NCI-H748 (cell line): ENCODE data around the gene SASS6.

Experiments used
- DNase-seq: peaks from one replicate; lab custom pipeline; 2025; ENCODE audit not compliant: unreplicated experiment; lab: John Stamatoyannopoulos, UW

The SASS6 gene

DNA sequence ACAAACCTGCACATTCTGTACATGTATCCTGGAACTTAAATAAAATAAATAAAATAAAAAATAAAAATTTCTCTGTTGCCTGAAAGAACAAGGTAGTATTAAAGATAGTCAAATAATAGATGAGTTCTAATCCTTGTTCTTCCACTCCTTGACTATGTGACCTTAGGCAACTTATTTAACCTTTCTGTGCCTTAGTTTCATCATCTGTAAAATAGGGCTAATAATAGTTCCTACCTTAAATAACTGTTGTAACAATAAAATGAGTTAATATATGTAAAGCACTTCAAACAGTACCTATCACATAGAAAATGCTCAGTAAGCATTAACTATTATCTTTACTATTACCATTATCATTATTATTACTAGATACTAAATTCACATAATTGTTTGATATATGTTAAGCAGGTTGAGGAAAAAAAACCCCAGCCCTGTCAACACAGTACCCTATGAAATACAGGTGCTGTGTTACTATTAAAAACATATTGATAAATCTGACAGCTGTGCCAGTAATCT lies 23.1 kb downstream of the SASS6 start:
- DNase-seq, result no peak

DNA sequence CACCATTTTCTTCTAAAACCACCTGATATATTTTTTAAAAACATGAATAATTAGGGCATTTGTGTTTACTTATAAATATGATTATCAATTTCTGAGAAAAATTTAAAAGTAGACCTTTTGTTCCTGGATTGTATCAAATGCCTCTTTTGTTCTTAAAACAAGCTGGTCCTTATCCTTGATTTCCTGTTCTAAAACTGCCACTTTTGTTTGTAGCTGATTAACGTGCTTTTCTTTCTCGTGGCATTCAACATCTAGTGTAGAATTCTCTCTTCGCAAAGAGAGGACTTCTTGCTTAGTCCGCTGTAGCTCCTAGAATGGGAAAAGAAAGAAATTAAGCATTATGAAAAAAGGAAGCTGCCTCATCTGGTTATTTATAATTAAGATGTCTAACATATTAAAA lies 25.0 kb downstream of the SASS6 start:
- no peak for DNase-seq

DNA sequence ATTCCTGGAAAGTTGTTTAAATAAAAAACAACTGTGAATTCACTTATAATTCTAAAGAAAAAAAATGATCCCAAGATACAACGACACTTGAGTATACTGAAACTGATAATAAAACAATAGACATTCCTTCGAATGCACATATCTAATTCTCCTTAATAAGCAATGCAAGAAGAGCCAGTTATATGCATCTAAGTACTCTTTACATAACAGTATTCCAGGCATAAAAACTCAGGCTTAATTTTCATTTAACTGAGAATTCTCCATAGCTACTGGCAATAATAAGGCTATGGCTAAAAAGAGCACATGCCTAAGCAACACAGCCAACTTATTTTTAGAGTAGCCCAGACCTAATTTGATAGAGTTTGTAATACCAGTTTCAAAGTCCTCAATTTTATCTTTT lies 31.2 kb downstream of the SASS6 start:
- no peak for DNase-seq

DNA sequence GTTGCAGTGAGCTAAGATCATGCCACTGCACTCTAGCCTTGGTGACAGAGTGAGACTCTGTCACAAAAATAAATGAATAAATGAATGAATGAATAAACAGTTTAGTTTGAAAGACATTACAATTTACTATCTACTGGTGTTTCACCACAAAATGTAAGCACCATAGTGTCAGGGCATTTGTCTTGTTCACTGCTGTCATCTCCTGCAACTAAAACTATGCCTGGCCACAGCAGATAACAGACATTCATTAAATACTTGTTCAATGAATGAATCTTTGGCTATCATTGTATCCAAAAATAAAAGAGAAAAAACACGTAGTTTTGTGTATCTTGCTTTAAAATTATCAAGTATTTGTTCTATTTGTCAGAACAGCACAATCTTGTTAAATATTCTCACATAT lies 32.5 kb downstream of the SASS6 start:
- DNase-seq, result no peak

- DNase-seq, result no peak
These were observed 42.3 kb downstream of the SASS6 start for GRCh38 chr1:100090471-100090870.

DNA sequence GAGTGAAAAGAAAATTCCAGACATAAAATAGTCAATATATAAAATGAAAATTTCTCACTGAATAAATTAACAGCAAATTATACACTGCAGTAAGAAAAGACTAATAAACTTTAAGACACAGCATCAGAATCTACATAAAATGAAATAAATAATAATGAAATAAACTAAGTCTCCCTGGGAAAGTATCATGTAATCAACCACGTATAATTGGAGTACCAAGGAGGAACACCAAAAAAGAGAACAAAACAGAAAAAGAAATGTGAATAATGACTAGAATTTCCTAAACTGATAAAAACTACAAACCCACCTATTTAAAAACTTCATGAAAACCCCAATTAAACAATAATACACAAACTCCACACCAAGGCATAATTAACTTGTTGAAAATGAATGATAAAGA lies 43.6 kb downstream of the SASS6 start:
- DNase-seq, result no peak

DNA sequence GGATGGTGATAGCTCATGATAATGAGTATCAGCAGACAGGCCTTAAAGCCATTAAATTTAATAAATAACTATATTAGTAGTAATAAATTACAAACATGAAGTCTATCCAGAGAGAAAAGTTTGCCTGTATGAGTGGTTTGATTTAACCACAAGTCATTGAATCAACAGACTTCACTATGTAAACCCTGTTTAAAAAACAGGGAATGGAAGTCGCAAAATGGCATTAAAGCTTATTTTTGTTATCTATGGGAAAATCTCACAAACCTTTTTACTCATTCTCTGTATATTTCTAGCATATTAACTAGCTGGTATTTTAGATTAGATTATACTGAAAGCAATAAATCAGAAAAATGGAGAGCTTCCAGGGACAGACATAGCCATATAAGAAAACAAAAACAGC lies 45.3 kb downstream of the SASS6 start:
- no peak for DNase-seq

- DNase-seq, result no peak
These were observed 52.4 kb downstream of the SASS6 start for GRCh38 chr1:100080331-100080730.

- DNase-seq, result no peak
These were observed 55.2 kb downstream of the SASS6 start for GRCh38 chr1:100077531-100077930.

- DNase-seq, result no peak
These were observed 56.0 kb downstream of the SASS6 start for GRCh38 chr1:100076744-100077143.

GRCh38 chr1:100076319-100076718 lies 56.4 kb downstream of the SASS6 start:
- DNase-seq, result no peak

- no peak for DNase-seq
These were observed 57.0 kb downstream of the SASS6 start for GRCh38 chr1:100075773-100076172.

- DNase-seq, result no peak
These were observed 57.9 kb downstream of the SASS6 start for GRCh38 chr1:100074604-100075395.

DNA sequence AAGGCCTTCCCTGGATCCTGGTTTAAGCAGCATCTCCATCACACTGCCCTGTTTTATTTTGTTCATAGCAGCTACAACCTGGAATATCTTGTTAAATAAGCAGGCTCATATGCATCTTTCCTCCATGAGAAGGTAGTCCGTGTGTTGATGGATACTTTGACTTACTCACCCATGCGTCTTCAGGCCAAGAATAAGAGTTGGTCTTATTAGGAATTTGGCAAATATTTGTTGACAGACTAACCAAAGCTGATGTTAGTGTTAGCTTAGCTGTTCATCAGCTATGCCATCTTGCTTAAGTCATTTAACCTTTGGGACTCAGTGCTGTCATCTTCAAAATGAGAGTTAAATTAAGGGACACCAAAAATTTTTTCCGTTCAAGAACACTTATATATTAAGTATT lies 59.2 kb downstream of the SASS6 start:
- no peak for DNase-seq

GRCh38 chr1:100070201-100070939 lies 62.4 kb downstream of the SASS6 start:
- DNase-seq, result no peak

GRCh38 chr1:100065969-100066227 lies 66.8 kb downstream of the SASS6 start:
- no peak for DNase-seq

- DNase-seq, result no peak
These were observed 67.4 kb downstream of the SASS6 start for GRCh38 chr1:100065183-100065968.

DNA sequence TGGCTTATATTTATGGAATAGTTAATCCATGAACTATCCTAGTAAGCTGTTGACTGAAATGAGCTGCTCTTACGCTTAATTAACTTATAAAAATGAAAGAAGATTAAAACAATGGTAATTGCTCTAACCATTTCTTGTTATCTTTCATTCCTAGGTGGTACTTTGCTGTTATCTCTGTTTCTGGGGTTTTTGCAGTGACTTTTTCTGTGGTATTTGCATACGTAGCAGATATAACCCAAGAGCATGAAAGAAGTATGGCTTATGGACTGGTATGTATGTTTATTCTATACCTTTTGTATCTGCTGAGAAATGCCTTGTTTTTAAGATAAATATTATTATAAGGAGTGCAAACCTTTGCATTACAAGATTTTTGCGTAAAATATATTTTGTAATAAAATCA lies 71.0 kb downstream of the SASS6 start:
- no peak for DNase-seq

GRCh38 chr1:100053727-100054126 lies 79.0 kb downstream of the SASS6 start:
- DNase-seq, result no peak

- DNase-seq, result no peak
These were observed 79.6 kb downstream of the SASS6 start for GRCh38 chr1:100053119-100053518.

- no peak for DNase-seq
These were observed 80.8 kb downstream of the SASS6 start for GRCh38 chr1:100051893-100052292.

GRCh38 chr1:100051401-100051800 lies 81.3 kb downstream of the SASS6 start:
- no peak for DNase-seq
